Skeletal muscle tissue (tissue), 4 donors: ENCODE data around the gene STRAP. TPM values are rescaled to one million over a fixed set of nuclear protein-coding genes. Genes with fewer than 3 reads are reported as not detected.
"Not testable (repeated sequence)": the region's sequence is repeated elsewhere in the genome, so short reads cannot be mapped to it uniquely, and the experiment has no call there.

ENCODE experiments used
- H3K27ac ChIP-seq: one replicate; pipeline ENCODE4 v1.7.0; 2013; ENCODE audit warnings: mild to moderate bottlenecking, low read depth, low read length, inconsistent platforms
- H3K27me3 ChIP-seq, 3 donors: one replicate each; pipeline ENCODE4 v1.7.0; 2013; ENCODE audit warnings: low read length in 3 of 3; ENCODE audit not compliant: control insufficient read depth in 3 of 3, insufficient read depth in 3 of 3
- H3K36me3 ChIP-seq, 3 donors: one replicate each; pipeline ENCODE4 v1.7.0; 2013; ENCODE audit warnings: low read length in 3 of 3; ENCODE audit not compliant: control insufficient read depth in 3 of 3, insufficient read depth in 3 of 3
- H3K4me1 ChIP-seq, 3 donors: one replicate each; pipeline ENCODE4 v1.7.0; 2013; ENCODE audit warnings: low read length in 3 of 3, mild to moderate bottlenecking in 3 of 3; ENCODE audit not compliant: control insufficient read depth in 3 of 3, insufficient read depth in 3 of 3
- H3K4me3 ChIP-seq, 3 donors: one replicate each; pipeline ENCODE4 v1.7.0; 2013; ENCODE audit warnings: low read length in 3 of 3
- H3K9ac ChIP-seq, 3 donors: one replicate each; pipeline ENCODE4 v1.7.0; 2013; ENCODE audit warnings: low read length in 3 of 3, mild to moderate bottlenecking in 3 of 3, moderate library complexity in 2 of 3, low read depth in 1 of 3
- H3K9me3 ChIP-seq, 3 donors: one replicate each; pipeline ENCODE4 v1.7.0; 2013; ENCODE audit warnings: low read length in 3 of 3; ENCODE audit not compliant: control insufficient read depth in 3 of 3
- total RNA-seq: library from RNA; depleted of rRNA; stranded (reverse); fragments of >200 nt; gene quantifications from one replicate; pipeline ENCODE4 v1.2.3, GENCODE V29; 2014
- donor health status: Osteomylitis.

STRAP gene
- total RNA-seq, 1 donor from 2014 or later, result 75.7 TPM

GRCh38 chr12:15863984-15864383 lies 18.2 kb upstream of the STRAP start:
- Histone ChIP-seq H3K9ac (no peak overlapping the region), H3K27ac (no peak overlapping the region), H3K9me3 (no peaks in the 10 kb centered on the region), H3K4me3 (no peak overlapping the region), H3K36me3 (no peaks in the 10 kb centered on the region), H3K4me1 (no peaks in the 10 kb centered on the region), H3K27me3 (no peaks in the 10 kb centered on the region)

GRCh38 chr12:15868186-15868585 lies 14.0 kb upstream of the STRAP start:
- H3K4me1 ChIP-seq, result no peaks in the 10 kb centered on the region
- no peaks in the 10 kb centered on the region for H3K9me3 ChIP-seq
- H3K27ac ChIP-seq, result no peak overlapping the region
- no peak overlapping the region for H3K9ac ChIP-seq
- no peaks in the 10 kb centered on the region for H3K27me3 ChIP-seq
- H3K36me3 ChIP-seq, result no peaks in the 10 kb centered on the region
- H3K4me3 ChIP-seq, result no peak overlapping the region

GRCh38 chr12:15873556-15873955 lies 8.6 kb upstream of the STRAP start:
- no peaks in the 10 kb centered on the region for H3K27me3 ChIP-seq
- no peaks in the 10 kb centered on the region for H3K36me3 ChIP-seq
- no peak overlapping the region for H3K27ac ChIP-seq
- no peak overlapping the region for H3K4me3 ChIP-seq
- H3K9me3 ChIP-seq, result no peaks in the 10 kb centered on the region
- no peak overlapping the region for H3K9ac ChIP-seq
- H3K4me1 ChIP-seq, result no peaks in the 10 kb centered on the region

GRCh38 chr12:15874556-15875145 lies 7.5 kb upstream of the STRAP start:
- H3K27me3 ChIP-seq, H3K36me3 ChIP-seq, H3K4me1 ChIP-seq, H3K9me3 ChIP-seq, H3K4me3 ChIP-seq, H3K27ac ChIP-seq, H3K9ac ChIP-seq: not testable (repeated sequence)

- Histone ChIP-seq H3K4me1 (no peaks in the 10 kb centered on the region), H3K36me3 (no peaks in the 10 kb centered on the region), H3K4me3 (no peak overlapping the region), H3K9ac (no peak overlapping the region), H3K27me3 (no peaks in the 10 kb centered on the region), H3K27ac (no peak overlapping the region), H3K9me3 (no peaks in the 10 kb centered on the region)
Measured at GRCh38 chr12:15875863-15876262, 6.3 kb upstream of the STRAP start.

- Histone ChIP-seq H3K4me1 (peaks cover 12 to 16% (median 13%) of the 10 kb centered on the region in 3 donors), H3K36me3 (no peaks in the 10 kb centered on the region), H3K4me3 (no peak overlapping the region), H3K27me3 (no peaks in the 10 kb centered on the region), H3K27ac (no peak overlapping the region), H3K9ac (no peak overlapping the region), H3K9me3 (no peaks in the 10 kb centered on the region)
Measured at GRCh38 chr12:15879413-15879812, 2.8 kb upstream of the STRAP start.

- Histone ChIP-seq H3K9ac (no peak overlapping the region), H3K27ac (no peak overlapping the region), H3K36me3 (no peaks in the 10 kb centered on the region), H3K27me3 (no peaks in the 10 kb centered on the region), H3K9me3 (no peaks in the 10 kb centered on the region), H3K4me3 (no peak overlapping the region), H3K4me1 (peaks cover 13 to 16% (median 15%) of the 10 kb centered on the region in 3 donors)
Measured at GRCh38 chr12:15880721-15881120, 1.5 kb upstream of the STRAP start.

- H3K9me3 ChIP-seq, result no peaks in the 10 kb centered on the region
- peaks cover 0 to 5% (median 3%) of the 10 kb centered on the region in 3 donors for H3K36me3 ChIP-seq
- H3K4me3 ChIP-seq, result peak overlapping the region; percentile 75 to 94 (median 91)
- peak overlapping the region; percentile 96 for H3K27ac ChIP-seq
- H3K9ac ChIP-seq, result peak overlapping the region; percentile 83 to 93 (median 91)
- H3K27me3 ChIP-seq, result no peaks in the 10 kb centered on the region
- H3K4me1 ChIP-seq, result peaks cover 13 to 21% (median 19%) of the 10 kb centered on the region in 3 donors
Measured at GRCh38 chr12:15883536-15883935, 1.3 kb downstream of the STRAP start.

GRCh38 chr12:15886372-15887042 lies 4.3 kb downstream of the STRAP start:
- Histone ChIP-seq H3K4me3 (no peak overlapping the region), H3K36me3 (peaks cover 6 to 13% (median 7%) of the 10 kb centered on the region in 3 donors), H3K4me1 (peaks cover 13 to 21% (median 19%) of the 10 kb centered on the region in 3 donors)

GRCh38 chr12:15887043-15887817 lies 5.0 kb downstream of the STRAP start:
- no peak overlapping the region for H3K4me3 ChIP-seq
- H3K4me1 ChIP-seq, result peaks cover 13 to 21% (median 18%) of the 10 kb centered on the region in 3 donors
- no peaks in the 10 kb centered on the region for H3K9me3 ChIP-seq
- H3K36me3 ChIP-seq, result peaks cover 6 to 13% (median 7%) of the 10 kb centered on the region in 3 donors
- no peak overlapping the region for H3K9ac ChIP-seq
- no peaks in the 10 kb centered on the region for H3K27me3 ChIP-seq
- H3K27ac ChIP-seq, result no peak overlapping the region

More at GRCh38 chr12:15886372-15887042, 4.3 kb downstream of the STRAP start:
- H3K9ac ChIP-seq, result no peak overlapping the region
- no peaks in the 10 kb centered on the region for H3K9me3 ChIP-seq
- H3K27ac ChIP-seq, result no peak overlapping the region
- no peaks in the 10 kb centered on the region for H3K27me3 ChIP-seq
